A673 (cell line): ENCODE results near the gene ERFL. TPM values are rescaled to one million over a fixed set of nuclear protein-coding genes. Genes with fewer than 3 reads are reported as not detected.
A peak's percentile ranks its signal among the peaks of the same experiment; 100 is the strongest.

Source experiments
- BruUV-seq: library from RNA; stranded (reverse); fragments of 400-500 nt; replicated peaks from 2 replicates; lab custom pipeline; 2021; lab: Mats Ljungman, UMichigan
- CTCF ChIA-PET: fragments of 300-600 bp; sonication (Branson Sonifier 250); formaldehyde crosslinking; loops from one replicate; lab custom pipeline; 2022; ENCODE audit warnings: antibody characterized with exemption; lab: Charles Lee
- POLR2A ChIA-PET: fragments of 300-600 bp; sonication (Branson Sonifier 250); formaldehyde crosslinking; loops from one replicate; lab custom pipeline; 2022; ENCODE audit warnings: antibody characterized with exemption; ENCODE audit not compliant: low non-redundant PET; lab: Charles Lee
- DNase-seq: peaks from one replicate; pipeline ENCODE4 v3.0.0-alpha.2; 2015; ENCODE audit warnings: low spot score
- H3K27ac ChIP-seq: fragments of 200-600 bp; sonication (generic); 2 replicates; pipeline ENCODE4 v1.5.1; 2016; ENCODE audit warnings: mixed run types, low read depth, mild to moderate bottlenecking, mixed read lengths, antibody characterized with exemption, low read length; ENCODE audit not compliant: poor library complexity, severe bottlenecking
- H3K27me3 ChIP-seq: fragments of 200-600 bp; sonication (generic); replicated peaks from 2 replicates; pipeline ENCODE4 v1.6.1; 2017; ENCODE audit warnings: mixed run types, low read depth, mild to moderate bottlenecking, mixed read lengths, antibody characterized with exemption, low read length; ENCODE audit not compliant: insufficient read depth, poor library complexity
- H3K36me3 ChIP-seq: fragments of 200-600 bp; sonication (generic); 2 replicates; pipeline ENCODE4 v1.6.1; 2016; ENCODE audit warnings: mixed run types, mild to moderate bottlenecking, mixed read lengths, antibody characterized with exemption, low read length; ENCODE audit not compliant: insufficient read depth, poor library complexity, severe bottlenecking
- H3K4me1 ChIP-seq: fragments of 200-600 bp; sonication (generic); 2 replicates; pipeline ENCODE4 v1.6.1; 2017; ENCODE audit warnings: mixed run types, mild to moderate bottlenecking, mixed read lengths, antibody characterized with exemption, low read length; ENCODE audit not compliant: insufficient read depth, poor library complexity, severe bottlenecking
- H3K4me3 ChIP-seq: fragments of 200-600 bp; sonication (generic); 2 replicates; pipeline ENCODE4 v1.5.1; 2016; ENCODE audit warnings: low read depth, mixed run types, mild to moderate bottlenecking, mixed read lengths, low read length; ENCODE audit not compliant: poor library complexity, severe bottlenecking
- H3K9me3 ChIP-seq: fragments of 200-600 bp; sonication (generic); 2 replicates; pipeline ENCODE4 v1.6.1; 2016; ENCODE audit warnings: mixed run types, low read depth, mild to moderate bottlenecking, mixed read lengths, antibody characterized with exemption, low read length; ENCODE audit not compliant: poor library complexity, severe bottlenecking
- CTCF ChIP-seq: fragments of 300-800, 200-600 bp; sonication (generic); conservative IDR thresholded peaks from 2 replicates; pipeline ENCODE4 v1.5.1; 2017; ENCODE audit warnings: low read depth, mild to moderate bottlenecking, antibody characterized with exemption, low read length, moderate library complexity, mixed read lengths
- EZH2 ChIP-seq: fragments of 200-600 bp; sonication (generic); IDR thresholded peaks from 2 replicates; pipeline ENCODE4 v1.6.1; 2017; ENCODE audit warnings: borderline replicate concordance, low read depth, mild to moderate bottlenecking, mixed read lengths, antibody characterized with exemption, low read length; ENCODE audit not compliant: poor library complexity, severe bottlenecking
- intact Hi-C: fragments of 100-400 bp; cut with micrococcal nuclease; formaldehyde crosslinking; loops from one replicate; pipeline ENCODE4 v1.10.0; 2022; ENCODE audit not compliant: unreplicated experiment
- total RNA-seq: library from RNA; stranded (reverse); gene quantifications from 2 replicates; pipeline ENCODE4 v1.2.3, GENCODE V29; 2021

ERFL gene
- total RNA-seq, 1 experiment from 2014 or later = 0.95 TPM

GRCh38 chr19:41913538-41914423, 14.5 kb downstream of the ERFL start:
- H3K27ac ChIP-seq = no peak overlapping the region
- CTCF ChIA-PET = no interaction called here
- no peaks in the 10 kb centered on the region for H3K36me3 ChIP-seq
- intact Hi-C loops = no loop called here
- TF ChIP-seq EZH2 (no peak), CTCF (no peak)
- H3K27me3 ChIP-seq = peaks cover 46% of the 10 kb centered on the region
- BruUV-seq = no TSS peak
- no peak overlapping the region for H3K4me3 ChIP-seq
- no peaks in the 10 kb centered on the region for H3K4me1 ChIP-seq
- POLR2A ChIA-PET = no interaction called here
- H3K9me3 ChIP-seq = no peaks in the 10 kb centered on the region
- DNase-seq = no peak

- DNase-seq = no peak
- POLR2A ChIA-PET = no interaction called here
- no peaks in the 10 kb centered on the region for H3K4me1 ChIP-seq
- H3K4me3 ChIP-seq = no peak overlapping the region
- H3K27me3 ChIP-seq = peaks cover 46% of the 10 kb centered on the region
- no peaks in the 10 kb centered on the region for H3K36me3 ChIP-seq
- no TSS peak for BruUV-seq
- intact Hi-C loops = no loop called here
- H3K27ac ChIP-seq = no peak overlapping the region
- TF ChIP-seq CTCF = no peak
- no peak for TF ChIP-seq EZH2
- H3K9me3 ChIP-seq = no peaks in the 10 kb centered on the region
- CTCF ChIA-PET = no interaction called here
Measured at GRCh38 chr19:41912899-41913537, 15.2 kb downstream of the ERFL start.

DNA sequence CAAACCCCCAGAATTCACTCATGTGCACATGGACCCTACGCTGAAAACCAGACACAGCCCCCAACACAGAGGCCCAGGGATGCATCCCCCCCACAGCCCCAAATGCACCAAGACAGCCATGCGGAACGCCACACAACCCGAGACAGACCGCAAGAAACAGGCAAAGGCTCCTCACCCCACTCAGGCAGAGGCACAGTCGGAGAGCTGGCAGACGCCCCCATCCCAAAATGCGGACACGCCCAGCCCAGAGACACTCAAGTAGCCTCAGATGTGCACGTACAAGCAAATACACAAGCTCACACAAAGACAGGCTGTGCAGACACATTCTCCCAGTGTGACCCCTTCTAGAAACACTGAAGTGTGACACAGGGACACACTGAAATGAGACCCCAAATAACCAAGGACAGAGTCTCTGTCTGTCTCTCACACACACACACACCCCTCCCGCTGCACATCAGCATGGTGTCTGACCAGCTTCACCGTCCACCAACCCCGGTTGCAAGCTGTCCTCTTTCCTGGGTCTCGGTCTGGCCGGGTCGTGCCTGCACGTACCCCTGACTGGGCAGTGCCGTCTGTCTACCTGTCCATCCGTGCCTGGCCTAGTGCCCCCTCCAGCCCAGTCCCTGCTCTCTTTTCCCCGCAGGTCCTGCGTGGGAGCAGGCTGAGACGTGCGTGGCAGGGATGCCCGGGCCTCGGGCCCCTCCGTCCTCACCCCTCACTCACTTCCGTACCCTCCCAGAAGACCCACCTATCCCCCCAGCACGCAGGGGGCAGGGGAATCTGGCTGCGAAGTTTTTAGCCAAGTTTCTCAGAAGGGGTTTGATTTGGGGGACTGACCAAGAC, 16.1 kb downstream of the ERFL start:
- TF ChIP-seq CTCF = no peak
- TF ChIP-seq EZH2 = peak; percentile 82
- Histone ChIP-seq H3K36me3 (no peaks in the 10 kb centered on the region), H3K4me1 (no peaks in the 10 kb centered on the region), H3K4me3 (no peak overlapping the region), H3K27ac (no peak overlapping the region), H3K9me3 (no peaks in the 10 kb centered on the region), H3K27me3 (peaks cover 46% of the 10 kb centered on the region)
- intact Hi-C loops = no loop called here
- ChIA-PET POLR2A (no interaction called here), CTCF (no interaction called here)
- no peak for DNase-seq
- no TSS peak for BruUV-seq
